Caco-2 (cell line): ENCODE results near the gene PTPRN2. TPM values are rescaled to one million over a fixed set of nuclear protein-coding genes. Genes with fewer than 3 reads are reported as not detected.

Experiments used
- BruUV-seq: library from RNA; stranded (reverse); fragments of 400-500 nt; replicated peaks from 2 replicates; lab custom pipeline; 2021; lab: Mats Ljungman, UMichigan
- CTCF ChIA-PET: fragments of 300-600 bp; sonication (Branson Sonifier 250); formaldehyde crosslinking; loops from one replicate; lab custom pipeline; 2022; ENCODE audit warnings: antibody characterized with exemption; lab: Charles Lee
- POLR2A ChIA-PET: fragments of 300-600 bp; sonication (Branson Sonifier 250); formaldehyde crosslinking; loops from one replicate; lab custom pipeline; 2022; ENCODE audit warnings: antibody characterized with exemption; lab: Charles Lee
- DNase-seq, 2 experiments: peaks; one replicate each; pipeline versions ENCODE4 v3.0.0 to v3.0.0-alpha.2; 2020 to 2022
- H3K27me3 ChIP-seq: replicated peaks from 2 replicates; pipeline ENCODE4 v1.6.0; 2011; ENCODE audit warnings: low read length; ENCODE audit not compliant: control insufficient read depth, insufficient read depth
- H3K36me3 ChIP-seq: 2 replicates; pipeline ENCODE4 v1.5.1; 2011; ENCODE audit warnings: low read length; ENCODE audit not compliant: control insufficient read depth, insufficient read depth
- H3K4me1 ChIP-seq: fragments of 250-450 bp; sonication (Bioruptor Pico); 2 replicates; pipeline ENCODE4 v1.5.1; 2020; ENCODE audit warnings: mild to moderate bottlenecking
- H3K4me3 ChIP-seq: 2 replicates; pipeline ENCODE4 v1.5.1; 2011; ENCODE audit warnings: low read depth, mild to moderate bottlenecking, control low read depth, low read length
- H3K9me3 ChIP-seq: fragments of 250-450 bp; sonication (Bioruptor Pico); 2 replicates; pipeline ENCODE4 v1.5.1; 2020; ENCODE audit warnings: mild to moderate bottlenecking, moderate library complexity
- H3K27ac Mint-ChIP-seq: one replicate; pipeline ENCODE4 v1.8.0; 2022; ENCODE audit warnings: mixed read lengths; ENCODE audit not compliant: unreplicated experiment
- H3K27me3 Mint-ChIP-seq: one replicate; pipeline ENCODE4 v1.8.0; 2022; ENCODE audit warnings: mixed read lengths; ENCODE audit not compliant: insufficient read depth, unreplicated experiment
- H3K36me3 Mint-ChIP-seq: one replicate; pipeline ENCODE4 v1.8.0; 2022; ENCODE audit warnings: mild to moderate bottlenecking, mixed read lengths; ENCODE audit not compliant: insufficient read depth, unreplicated experiment
- H3K4me1 Mint-ChIP-seq: one replicate; pipeline ENCODE4 v1.8.0; 2022; ENCODE audit warnings: low read depth, mixed read lengths; ENCODE audit not compliant: unreplicated experiment
- H3K4me3 Mint-ChIP-seq: one replicate; pipeline ENCODE4 v1.8.0; 2022; ENCODE audit warnings: mild to moderate bottlenecking, moderate library complexity, mixed read lengths; ENCODE audit not compliant: unreplicated experiment
- H3K9me3 Mint-ChIP-seq: one replicate; pipeline ENCODE4 v1.8.0; 2022; ENCODE audit warnings: mixed read lengths; ENCODE audit not compliant: unreplicated experiment
- CTCF ChIP-seq, 2 experiments: fragments of 200-600 bp in 1 of 2; IDR thresholded peaks; 1 replicate in 1 of 2; 2 replicates in 1 of 2; pipeline versions ENCODE4 v1.5.1 to v1.8.0; 2011 to 2022; ENCODE audit warnings: antibody characterized with exemption in 1 of 2, control low read depth in 1 of 2, inconsistent platforms in 1 of 2, low read depth in 1 of 2, low read length in 1 of 2, mild to moderate bottlenecking in 1 of 2, moderate library complexity in 1 of 2; ENCODE audit not compliant: insufficient read depth in 1 of 2, severe bottlenecking in 1 of 2, unreplicated experiment in 1 of 2
- intact Hi-C: fragments of 100-400 bp; cut with micrococcal nuclease; formaldehyde crosslinking; loops from one replicate; pipeline ENCODE4 v1.10.0; 2022; ENCODE audit not compliant: unreplicated experiment
- total RNA-seq: library from RNA; stranded (reverse); gene quantifications from 2 replicates; pipeline ENCODE4 v1.2.3, GENCODE V29; 2022

Gene PTPRN2
- total RNA-seq, 1 experiment from 2014 or later, result 1.4 TPM

GRCh38 chr7:157758468-157759245, 829.0 kb downstream of the PTPRN2 start:
- H3K4me1 Mint-ChIP-seq, result no peaks in the 10 kb centered on the region
- ChIA-PET POLR2A (no interaction called here), CTCF (no interaction called here)
- no peak for TF ChIP-seq CTCF (IDR thresholded peaks at IDR 0.05; ENCODE audit: insufficient read depth in 1 of 2, low read depth in 1 of 2, low read length in 1 of 2, severe bottlenecking in 1 of 2, unreplicated experiment in 1 of 2)
- H3K27me3 ChIP-seq, result no peaks in the 10 kb centered on the region
- H3K27me3 Mint-ChIP-seq, result no peaks in the 10 kb centered on the region
- DNase-seq, result no peak
- H3K4me3 ChIP-seq, result no peak overlapping the region
- no peaks in the 10 kb centered on the region for H3K36me3 ChIP-seq
- intact Hi-C loops, result no loop called here
- no peaks in the 10 kb centered on the region for H3K9me3 ChIP-seq
- no peak overlapping the region for H3K27ac Mint-ChIP-seq
- no peaks in the 10 kb centered on the region for H3K4me1 ChIP-seq
- no peaks in the 10 kb centered on the region for H3K36me3 Mint-ChIP-seq
- no peak overlapping the region for H3K4me3 Mint-ChIP-seq
- no peaks in the 10 kb centered on the region for H3K9me3 Mint-ChIP-seq
- no TSS peak for BruUV-seq

- no peaks in the 10 kb centered on the region for H3K27me3 ChIP-seq
- no peak for TF ChIP-seq CTCF (IDR thresholded peaks at IDR 0.05; ENCODE audit: insufficient read depth in 1 of 2, low read depth in 1 of 2, low read length in 1 of 2, severe bottlenecking in 1 of 2, unreplicated experiment in 1 of 2)
- H3K9me3 ChIP-seq, result no peaks in the 10 kb centered on the region
- H3K4me3 Mint-ChIP-seq, result no peak overlapping the region
- CTCF ChIA-PET, result no interaction called here
- H3K4me1 ChIP-seq, result no peaks in the 10 kb centered on the region
- POLR2A ChIA-PET, result no interaction called here
- intact Hi-C loops, result no loop called here
- H3K4me3 ChIP-seq, result no peak overlapping the region
- no peaks in the 10 kb centered on the region for H3K9me3 Mint-ChIP-seq
- H3K4me1 Mint-ChIP-seq, result no peaks in the 10 kb centered on the region
- no peak for DNase-seq
- no peaks in the 10 kb centered on the region for H3K36me3 Mint-ChIP-seq
- H3K27ac Mint-ChIP-seq, result no peak overlapping the region
- H3K36me3 ChIP-seq, result no peaks in the 10 kb centered on the region
- H3K27me3 Mint-ChIP-seq, result no peaks in the 10 kb centered on the region
- BruUV-seq, result no TSS peak
Observed at GRCh38 chr7:157757776-157758467, 829.7 kb downstream of the PTPRN2 start.

- H3K27me3 ChIP-seq, result no peaks in the 10 kb centered on the region
- H3K36me3 ChIP-seq, result no peaks in the 10 kb centered on the region
- no peaks in the 10 kb centered on the region for H3K36me3 Mint-ChIP-seq
- no peaks in the 10 kb centered on the region for H3K4me1 ChIP-seq
- no peak overlapping the region for H3K27ac Mint-ChIP-seq
- no peaks in the 10 kb centered on the region for H3K4me1 Mint-ChIP-seq
- BruUV-seq, result no TSS peak
- CTCF ChIA-PET, result no interaction called here
- no peak for DNase-seq
- H3K4me3 ChIP-seq, result no peak overlapping the region
- POLR2A ChIA-PET, result no interaction called here
- no peak for TF ChIP-seq CTCF (IDR thresholded peaks at IDR 0.05; ENCODE audit: insufficient read depth in 1 of 2, low read depth in 1 of 2, low read length in 1 of 2, severe bottlenecking in 1 of 2, unreplicated experiment in 1 of 2)
- H3K4me3 Mint-ChIP-seq, result no peak overlapping the region
- H3K9me3 ChIP-seq, result no peaks in the 10 kb centered on the region
- no peaks in the 10 kb centered on the region for H3K9me3 Mint-ChIP-seq
- peaks cover 3% of the 10 kb centered on the region for H3K27me3 Mint-ChIP-seq
- intact Hi-C loops, result no loop called here
Observed at GRCh38 chr7:157757211-157757610, 830.4 kb downstream of the PTPRN2 start.
